DMS53 treated with DMSO at 0.1 percent for 48 hours (cell line): ENCODE measurements around the gene IL18BP.

Experiments used
- DNase-seq: peaks from one replicate; lab custom pipeline; 2025; ENCODE audit not compliant: unreplicated experiment; lab: John Stamatoyannopoulos, UW

IL18BP gene

DNA sequence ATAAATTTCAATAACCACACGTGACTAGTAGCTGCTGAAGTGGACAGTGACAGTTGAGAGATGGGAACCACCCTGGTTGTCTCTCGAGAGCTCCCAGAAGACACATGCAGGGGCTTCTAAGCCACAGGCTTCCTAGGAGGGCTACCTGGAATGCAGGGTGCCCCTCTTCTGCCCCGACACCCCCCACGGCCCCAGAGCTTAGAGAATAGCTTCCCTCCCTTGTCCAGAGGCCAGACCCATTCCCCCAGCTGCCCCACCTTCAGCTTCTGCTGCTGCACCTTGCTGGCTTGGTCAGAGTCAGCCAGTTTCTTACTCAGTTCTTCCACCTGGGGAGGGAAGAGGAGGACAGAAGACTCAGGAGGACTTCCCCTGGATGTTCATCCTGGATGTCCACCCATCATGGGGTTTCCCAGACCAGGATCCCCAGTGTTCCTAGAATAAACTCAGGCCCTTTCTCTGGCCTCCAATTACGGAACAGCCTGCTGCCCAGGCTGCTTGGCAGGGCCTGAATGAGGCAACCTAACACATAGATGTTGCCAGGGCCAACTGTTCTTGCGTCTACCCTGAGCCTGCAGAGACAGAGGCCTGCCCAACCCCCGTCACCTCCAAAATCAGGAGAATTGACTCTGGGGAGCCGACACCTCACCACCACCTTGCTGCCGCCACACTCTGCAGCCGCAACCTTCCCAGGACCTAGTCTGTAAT, 12.0 kb downstream of the IL18BP start:
- DNase-seq: no peak

DNA sequence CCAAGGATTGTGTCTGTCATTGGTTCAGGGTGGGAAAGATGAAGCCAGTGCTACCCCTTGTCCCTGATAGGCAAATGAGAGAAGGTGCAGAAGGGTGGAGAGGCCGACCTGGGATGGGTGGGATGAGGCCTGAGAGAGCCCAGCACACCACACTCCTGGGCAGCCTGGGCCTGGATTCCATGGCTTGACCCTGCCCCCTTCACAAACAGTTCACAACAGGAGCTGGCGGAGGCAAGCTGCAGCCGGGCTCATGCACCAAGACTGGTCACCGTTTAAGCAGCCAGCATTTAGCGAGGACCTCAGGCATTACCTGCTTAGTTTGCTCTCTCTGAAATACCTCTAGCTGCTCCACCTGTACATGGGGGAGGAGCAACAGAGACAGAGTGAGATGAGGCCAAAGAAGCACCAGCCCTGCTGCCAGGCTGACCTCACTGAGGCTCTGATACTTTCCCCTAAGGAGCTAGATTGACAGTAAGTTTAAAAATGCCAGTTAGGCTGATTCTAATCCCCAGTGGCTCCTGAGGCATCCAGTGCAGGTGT, 13.5 kb downstream of the IL18BP start:
- DNase-seq: no peak

DNA sequence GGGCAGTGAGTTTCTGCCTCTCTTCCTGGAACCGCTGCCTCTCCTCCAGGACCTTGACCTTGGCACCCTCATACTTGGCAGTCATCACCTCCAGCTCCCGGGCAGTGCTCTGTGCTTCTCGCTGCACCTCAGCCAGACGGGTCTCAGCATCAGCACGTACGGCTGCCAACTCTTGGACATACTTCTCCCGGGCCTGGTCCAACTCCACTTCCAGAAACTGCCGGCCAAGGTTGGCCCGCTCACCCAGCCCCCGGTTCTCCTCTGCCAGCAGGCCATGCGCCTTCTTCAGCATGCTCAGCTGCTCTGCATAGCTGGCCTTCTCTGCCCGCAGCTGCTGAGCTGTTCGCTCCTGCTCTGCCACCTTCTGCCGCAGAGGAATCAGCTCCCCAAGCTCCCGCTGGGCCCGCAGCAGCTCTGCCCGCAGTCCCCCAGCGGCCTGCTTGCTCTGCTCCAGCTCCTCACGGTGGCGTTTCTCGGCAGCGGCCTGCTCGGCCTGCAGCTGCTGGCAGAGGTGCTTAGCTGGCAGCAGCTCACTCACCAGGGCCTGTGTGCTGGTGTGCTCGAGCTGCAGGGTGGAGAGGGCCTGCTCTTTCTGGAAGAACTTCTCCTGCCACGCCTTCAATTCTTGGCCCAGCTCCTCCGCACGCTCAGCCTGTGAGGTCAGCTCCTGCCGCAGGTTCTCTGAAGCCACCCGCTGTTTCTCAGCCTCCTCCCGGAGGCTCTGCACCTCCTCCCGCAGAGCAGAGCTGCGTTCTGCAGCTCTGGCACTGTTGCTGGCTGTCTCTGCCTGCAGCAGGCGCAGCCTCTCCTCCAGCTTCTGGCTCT, 14.4 kb downstream of the IL18BP start:
- no peak for DNase-seq

DNA sequence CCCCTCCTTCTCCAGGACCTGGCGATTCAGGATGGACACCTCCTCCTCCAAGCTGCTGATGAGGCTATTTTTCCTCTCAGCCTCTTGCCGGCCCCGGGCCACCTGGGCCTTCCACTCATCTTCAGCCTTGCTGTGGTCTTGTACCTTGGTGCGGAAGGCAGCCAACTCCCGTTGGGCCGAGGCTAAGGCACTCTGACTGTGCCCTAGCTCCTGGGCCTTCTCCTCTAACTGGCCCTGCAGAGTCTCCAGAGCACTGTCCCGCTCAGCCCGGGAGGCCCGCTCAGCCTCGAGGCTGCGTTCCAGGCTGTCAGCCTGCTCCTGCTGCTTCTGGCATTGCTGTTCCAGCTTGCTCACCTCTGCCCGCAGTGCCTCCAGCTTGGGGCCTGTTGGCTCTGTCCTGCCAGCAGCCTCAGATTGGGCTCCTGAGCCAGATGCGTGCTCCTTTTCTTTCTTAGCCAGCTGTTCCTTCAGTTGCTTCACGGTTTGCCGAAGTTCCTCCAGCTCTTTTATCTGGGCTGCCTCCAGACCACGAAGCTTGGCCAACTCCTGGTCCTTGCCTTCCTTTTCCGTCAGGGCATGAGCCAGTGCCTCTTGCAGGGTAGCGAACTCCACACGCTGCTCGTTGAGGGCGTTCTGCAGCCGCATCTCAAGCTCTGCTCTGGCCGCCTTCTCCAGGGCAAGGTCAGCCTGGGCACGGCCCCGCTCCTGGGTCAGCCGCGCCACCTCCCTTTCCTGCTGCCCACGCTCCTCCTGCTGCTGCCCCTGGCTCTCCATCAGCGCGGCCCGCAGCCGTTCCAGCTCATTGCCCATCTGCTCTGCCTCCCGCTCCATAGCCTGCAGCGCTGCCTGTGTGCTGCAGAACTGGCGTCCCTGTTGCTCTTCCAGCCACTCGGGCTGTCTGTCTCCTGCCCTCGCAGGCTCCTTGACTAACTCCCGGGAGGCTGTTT, 15.3 kb downstream of the IL18BP start:
- no peak for DNase-seq

DNA sequence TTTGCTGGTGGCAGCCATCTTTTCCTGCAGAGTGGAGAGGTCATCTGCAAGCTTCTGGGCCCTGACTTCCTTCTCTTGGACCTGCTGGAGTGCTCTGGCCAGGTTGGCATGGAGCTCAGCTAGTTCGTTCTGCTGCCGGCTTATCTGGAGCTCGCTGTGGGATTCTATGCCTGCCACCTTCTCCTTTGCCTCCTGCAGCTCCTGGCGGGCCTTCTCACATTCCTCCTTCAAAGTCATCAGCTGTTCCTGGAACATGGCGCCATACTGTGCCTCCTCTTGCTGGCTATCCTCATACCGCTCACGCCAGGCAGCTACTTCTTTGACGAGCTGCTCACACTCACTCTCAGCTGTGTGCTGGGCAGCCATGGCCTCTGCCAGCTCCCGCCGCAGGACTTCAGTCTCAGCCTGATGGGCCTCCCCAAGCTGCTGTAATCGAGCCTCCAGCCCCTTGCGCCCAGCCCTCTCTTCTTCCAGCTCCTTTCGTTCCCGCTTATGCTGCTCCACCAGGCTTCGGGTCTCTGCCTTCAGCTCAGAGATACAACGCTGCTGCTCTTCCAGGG, 16.1 kb downstream of the IL18BP start:
- no peak for DNase-seq

DNA sequence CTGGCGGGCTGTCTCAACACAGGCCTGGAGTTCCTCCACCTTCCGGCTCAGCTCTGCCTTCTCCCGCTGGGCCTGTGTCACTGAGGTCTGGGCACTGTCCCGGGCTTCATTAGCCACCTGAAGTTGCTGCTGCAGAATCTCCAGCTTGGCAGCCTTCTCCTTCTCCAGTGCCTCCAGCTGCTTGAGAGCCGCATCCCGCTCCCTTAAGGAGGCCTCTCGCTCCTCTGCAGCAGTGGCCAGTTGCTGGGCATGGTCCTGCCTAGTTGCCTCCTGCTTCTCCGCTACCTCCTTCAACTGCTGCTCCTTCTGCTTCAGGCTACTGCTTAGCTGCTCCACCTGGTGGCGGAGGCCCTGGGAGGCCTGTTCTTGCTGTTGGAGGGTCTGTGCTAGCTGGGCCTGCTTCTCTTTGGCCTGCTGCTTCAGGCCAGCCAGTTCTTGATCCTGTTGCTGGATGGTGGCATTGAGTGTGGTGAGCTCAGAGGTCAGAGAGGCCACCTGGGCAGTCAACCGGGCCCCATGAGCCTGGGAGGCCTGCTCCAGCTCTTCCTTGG, 16.9 kb downstream of the IL18BP start:
- DNase-seq: no peak

DNA sequence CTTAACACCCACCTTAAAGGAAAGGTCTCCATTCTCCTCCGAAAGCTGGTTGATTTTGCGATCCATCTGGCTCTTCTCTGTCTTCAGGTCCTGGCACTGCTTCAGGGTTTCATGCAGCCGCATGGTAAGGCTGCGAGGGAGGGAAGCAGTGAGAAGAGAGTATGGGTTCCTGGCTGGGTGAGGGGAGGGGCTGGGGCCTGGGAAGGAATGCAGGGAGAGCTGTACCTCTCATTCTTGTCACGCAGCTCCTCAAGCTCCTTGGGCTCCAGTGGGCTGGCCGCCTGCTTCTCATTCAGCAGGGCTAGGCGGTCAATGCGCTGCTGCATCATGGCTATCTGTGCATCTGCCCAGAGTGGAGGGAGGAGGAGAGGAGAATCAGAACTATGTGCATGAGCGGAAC, 19.5 kb downstream of the IL18BP start:
- no peak for DNase-seq

DNA sequence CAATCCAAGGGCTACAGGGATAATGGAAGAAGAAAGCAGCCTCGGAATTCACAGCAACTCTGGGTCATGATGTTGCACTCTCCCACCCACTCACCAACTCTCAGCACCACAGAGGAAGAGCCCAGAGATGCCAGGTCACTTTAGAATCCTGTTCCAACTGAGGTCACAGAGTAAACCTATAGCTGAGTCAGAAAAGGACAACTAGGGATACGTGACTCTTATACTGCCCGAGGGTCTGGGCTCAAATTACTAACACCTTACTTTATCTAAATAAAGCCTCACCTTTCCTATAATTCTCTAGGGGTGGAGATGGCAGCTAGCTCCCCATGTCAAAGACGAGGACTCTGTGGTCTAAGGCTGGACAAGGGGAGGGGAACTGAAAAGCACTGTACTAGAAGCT, 24.6 kb downstream of the IL18BP start:
- no peak for DNase-seq

DNA sequence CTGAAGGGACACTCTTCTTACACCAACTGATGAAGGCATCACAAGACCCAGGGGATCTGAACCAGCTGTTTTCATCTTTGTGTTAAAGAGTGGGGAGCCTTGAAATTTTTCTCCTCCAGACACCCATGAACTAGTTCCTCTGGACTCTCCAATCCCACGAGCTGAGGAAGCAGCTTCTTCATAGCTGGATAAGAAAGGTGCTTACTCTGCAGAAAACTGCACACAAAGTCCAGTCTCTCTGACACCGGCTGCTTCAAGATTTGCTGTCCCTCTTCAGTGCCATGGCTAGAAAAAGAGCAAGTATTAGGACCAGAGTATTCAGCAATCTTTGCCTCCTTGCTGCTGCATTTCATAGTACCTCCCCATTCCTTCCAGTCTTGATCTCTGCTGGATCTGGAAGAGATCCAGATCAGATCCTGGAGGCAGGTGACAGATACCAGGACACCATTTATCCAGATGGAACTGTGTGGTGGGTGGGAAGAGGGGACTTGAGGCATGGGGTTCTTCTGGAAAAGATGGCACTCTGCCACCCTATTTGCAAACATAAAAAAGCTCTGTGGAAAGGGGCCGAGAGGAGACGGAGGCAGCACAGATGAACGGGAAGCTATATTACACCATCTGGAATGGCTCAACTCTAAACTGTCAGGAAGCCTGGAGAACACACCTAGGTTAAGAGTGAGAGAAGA, 25.5 kb downstream of the IL18BP start:
- no peak for DNase-seq

DNA sequence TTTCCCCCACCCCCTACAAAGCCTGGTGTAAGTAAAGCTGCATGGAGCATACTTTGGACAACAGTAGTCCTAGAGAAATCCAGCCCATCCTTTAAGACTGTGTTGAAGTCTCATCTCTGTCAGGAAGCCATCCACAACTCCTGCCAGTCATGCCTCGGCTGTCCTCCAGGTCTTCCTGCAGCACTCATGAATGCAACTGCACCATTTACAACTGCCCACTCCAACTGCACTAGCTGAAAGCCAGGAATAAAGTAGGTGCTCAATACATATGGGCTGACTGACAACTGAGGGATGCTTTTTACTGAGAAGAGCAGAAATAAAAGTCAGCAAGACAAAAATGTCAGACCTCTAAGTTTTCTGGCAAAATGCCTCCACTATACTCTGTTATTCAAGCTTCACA, 27.4 kb downstream of the IL18BP start:
- no peak for DNase-seq

DNA sequence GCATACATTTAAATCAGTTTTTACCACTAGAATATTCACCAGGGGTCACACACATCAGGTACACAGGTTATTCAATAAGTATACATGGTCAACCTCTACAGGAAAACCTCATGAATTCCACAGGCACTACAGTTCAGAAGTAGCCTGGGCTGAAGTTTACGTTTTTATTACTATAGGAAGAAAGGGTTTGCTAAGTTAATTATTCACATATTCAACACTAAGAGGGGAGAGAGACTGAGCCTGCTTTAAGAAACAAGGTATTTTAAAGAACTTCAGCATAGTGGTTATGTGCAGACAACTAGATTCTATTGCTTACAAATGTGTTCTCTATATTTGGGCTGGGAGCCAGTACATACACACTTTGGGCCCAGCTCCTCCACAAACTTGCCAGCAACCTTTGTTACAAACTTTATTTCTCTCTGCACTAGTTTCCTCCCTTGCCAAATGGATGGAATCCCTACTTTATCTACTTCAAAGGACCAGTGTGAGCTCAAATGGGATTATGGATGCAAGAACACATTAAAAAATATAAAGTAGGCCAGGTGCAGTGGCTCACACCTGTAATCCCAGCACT, 31.9 kb downstream of the IL18BP start:
- DNase-seq: no peak

DNA sequence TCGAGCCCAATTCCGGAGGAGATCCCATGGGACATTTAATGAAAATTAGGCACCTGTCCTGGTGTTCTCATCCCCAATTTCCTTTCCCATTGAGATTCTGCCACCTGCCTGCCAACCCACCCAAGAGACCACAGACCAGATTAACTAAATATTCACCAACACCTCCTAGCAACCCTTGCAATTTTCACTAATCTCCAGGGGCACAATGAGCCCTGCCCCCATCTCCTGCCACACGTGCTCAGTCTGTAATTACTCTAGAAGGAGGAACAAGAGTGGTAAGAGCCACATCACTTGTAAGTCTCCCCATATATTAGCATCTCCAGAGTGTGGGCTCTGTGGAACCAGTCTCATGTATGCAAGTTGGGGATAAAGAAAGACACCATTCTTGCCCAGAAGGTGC, 38.0 kb downstream of the IL18BP start:
- no peak for DNase-seq

DNA sequence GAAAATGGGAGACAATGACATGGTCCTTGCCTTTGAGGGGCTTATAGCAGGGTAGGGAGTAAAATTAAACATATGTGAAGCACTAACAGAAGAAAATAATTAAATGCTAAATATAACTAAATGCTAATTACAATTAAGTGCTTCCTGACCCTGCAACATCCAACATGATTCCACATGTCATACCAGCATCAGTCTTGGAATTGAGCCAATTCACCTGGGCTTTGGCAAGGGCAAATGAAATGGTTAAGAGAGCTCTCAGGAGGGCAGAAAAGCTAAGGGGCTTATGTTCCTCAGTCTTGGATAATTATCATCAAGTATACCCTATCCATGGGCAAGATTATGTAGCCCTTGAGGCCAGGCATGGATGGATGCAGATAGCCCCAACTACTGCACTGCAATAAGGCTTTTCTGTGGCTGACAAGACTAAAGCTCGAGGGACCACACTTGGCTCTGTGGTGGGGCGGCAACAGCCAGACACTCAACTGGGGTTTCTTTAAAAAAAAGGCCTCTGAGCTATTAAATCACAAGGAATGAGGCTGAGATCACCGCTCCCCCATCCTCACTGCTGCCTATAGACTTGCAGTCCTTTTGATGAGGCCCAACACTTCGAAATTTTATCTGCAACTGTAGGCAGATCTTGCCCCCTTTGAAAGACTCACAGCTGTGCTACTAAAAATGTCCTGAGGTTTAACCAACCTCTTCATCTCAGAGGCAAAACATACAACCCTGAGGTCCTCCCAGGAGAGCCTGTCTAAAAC, 39.0 kb downstream of the IL18BP start:
- DNase-seq: no peak

DNA sequence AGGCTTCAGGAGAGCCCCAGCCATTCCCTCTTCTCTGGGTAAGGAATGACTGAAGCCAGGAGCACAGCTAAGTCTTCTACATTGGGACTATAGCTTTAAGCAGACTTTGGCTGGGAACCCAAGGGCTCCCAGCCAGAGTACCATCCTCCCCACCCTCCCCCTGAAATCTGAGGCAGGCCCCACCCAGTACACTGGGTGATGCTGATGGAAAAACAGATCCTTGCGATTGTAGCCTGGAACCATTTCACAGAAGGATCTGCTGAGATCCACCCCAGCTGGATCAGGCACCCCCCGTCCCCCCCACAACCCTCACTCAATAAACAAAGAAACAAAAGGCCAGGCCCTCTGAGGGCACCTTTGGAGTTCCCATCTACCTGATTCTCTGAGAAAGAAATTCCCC, 39.8 kb downstream of the IL18BP start:
- DNase-seq: no peak

DNA sequence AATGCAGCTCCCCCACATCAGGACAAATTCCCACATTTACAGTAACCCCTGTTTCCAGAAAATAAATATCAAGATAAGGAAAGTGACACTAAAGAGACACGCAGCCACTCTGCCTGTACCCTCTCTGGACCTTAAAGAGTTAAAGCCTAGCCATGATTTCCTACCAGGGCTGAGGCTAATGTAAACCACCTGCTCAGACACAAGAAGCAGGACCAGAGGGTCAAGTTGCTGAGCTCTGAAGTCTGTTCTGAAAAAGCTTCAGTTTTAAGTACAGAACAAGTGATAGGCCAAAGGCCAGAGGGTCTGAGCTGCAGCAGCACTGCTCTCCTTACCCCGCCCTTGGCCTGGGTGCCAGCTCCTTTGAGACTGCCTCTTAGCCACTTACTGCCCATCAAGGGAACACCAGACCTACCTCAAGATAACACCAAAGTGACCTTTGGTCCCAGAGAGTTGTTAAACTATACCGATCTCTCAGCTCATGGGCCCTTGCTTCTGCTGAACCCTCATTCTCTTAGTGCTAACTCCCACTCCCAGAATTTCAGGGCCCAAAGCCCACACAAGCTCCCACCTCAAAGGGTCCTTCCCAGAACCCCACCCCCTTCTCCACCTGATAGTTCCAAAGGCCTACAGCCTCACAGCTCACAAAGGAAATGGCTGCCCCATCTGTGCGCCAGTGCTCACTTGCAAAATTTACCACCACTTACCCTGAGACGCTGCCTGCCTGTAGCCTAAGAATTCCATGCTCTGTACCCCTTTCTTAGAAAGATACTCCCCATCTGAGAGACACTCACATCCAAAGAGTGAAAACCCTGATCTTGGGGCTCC, 40.5 kb downstream of the IL18BP start:
- DNase-seq: no peak

DNA sequence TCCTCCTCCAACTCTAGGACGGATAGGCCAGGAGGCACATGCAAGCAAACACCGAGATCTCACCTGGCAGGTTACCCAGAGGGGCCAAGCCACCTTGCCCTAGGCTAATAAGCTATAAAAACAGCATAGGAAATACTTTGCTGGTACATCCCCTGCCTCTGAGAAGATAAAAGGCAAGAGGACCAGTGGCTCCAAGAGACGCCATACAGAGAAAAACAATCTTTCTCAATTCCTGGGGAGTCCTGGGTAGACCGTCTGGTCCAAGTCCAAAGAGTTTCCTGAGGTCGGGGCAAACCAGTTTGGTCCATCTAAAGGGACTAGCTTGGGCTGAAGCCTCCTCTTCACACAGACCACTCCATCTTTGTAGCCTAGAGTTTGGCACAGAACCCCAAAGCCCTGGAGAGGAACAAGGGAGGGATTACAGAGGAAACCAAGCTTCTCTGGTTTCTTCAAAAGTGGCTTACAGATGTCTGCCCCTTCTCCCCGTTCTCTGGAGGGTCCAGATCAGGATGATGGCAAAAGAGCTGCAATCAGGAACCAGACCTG, 41.2 kb downstream of the IL18BP start:
- DNase-seq: no peak

DNA sequence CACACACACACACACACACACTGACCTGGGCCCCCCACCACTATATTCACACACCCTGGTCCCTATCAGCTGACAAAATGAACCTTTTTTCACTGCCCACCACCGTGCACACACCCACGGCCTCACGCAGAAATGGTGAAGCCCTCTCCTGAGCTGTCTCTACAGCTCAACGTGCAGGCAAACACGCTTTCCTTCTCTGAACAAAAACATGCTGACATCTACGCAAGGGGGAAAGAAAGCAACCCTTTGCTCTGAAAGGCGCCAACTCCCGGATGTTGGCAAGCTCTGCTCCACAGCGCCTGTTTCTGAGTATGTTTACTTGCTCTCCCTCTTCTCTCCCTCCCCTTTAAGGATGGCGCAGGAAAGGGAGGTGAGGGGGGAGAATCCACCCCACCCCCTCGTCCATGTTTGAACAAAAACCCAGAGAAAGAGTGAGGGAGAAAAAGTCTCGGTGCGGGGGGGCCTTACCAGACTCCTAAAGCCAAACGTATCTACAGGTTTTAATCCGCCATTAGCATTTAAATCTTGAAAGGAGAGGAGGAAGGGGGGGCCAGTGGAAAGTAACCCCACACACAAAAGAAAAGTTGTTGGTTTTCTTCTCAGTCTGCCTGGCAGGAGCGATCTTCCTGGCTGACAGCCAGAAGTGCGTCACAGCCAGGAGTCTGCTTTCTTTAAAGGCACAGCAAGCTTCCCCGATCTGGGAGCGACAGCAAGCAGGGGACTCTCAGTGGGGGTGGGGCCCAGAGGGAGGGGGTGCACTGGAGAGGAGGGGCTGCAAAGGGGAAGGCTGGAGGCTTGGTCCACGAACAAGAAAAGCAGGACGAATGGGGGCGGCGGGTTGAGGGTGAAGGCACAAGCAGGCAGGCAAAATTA, 42.0 kb downstream of the IL18BP start:
- DNase-seq: peak; percentile 97
